GM15510 (cell line): ENCODE measurements around the gene SDC4.

Source experiments
- POLR2A ChIP-seq: IDR thresholded peaks from 3 replicates; pipeline ENCODE4 v1.6.1; 2011; ENCODE audit warnings: borderline replicate concordance; ENCODE audit not compliant: insufficient read length; ENCODE audit errors: extremely low read depth

SDC4 gene

DNA sequence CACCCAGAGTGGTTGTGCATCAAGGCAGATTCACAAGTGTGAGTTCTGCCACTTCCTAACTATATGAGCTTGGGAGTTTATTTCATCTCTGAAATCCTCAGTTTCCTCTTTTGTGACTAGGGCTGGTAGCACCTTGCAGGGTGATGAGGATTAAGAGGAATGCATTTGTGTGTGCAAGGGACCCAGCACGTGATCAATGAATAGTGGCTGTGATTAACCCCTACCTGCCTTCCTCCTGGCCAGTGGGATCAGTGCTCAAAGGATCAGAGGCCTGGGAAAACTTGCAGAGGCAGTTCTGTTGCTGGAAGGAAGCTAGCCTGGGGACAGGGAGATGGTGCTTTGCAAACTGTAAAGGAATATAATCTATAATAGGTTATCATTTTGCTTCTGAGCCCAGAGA, 7.3 kb downstream of the SDC4 start:
- no peak for TF ChIP-seq POLR2A

DNA sequence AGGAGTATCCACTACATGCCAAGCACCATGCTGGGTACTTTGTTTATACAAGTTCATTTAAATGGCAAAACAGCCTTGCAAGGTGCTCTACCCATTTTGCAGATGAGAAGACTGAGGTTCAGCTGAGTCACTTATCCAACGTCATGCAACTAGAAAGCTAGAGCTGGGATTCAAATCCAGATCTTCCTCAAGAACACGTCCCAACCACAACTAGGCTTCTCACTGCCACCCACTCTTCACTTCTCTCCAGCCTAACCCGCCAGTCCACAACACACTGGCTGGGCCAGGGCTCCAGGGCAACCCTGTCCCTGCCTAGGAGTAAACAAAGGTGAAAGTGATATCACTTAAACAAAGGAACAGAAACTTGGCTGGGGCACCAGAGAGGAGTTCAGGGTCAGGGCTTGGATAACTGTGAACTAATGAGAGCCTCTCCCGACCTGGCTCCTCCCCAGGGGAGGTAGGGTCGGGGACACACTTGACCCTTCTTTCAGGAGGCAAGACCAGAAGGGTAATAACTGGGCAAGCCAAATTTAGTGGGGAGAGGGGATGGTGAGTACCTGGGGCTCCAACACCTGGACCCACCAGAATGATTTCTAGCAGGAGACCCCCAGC, 7.9 kb downstream of the SDC4 start:
- no peak for TF ChIP-seq POLR2A

DNA sequence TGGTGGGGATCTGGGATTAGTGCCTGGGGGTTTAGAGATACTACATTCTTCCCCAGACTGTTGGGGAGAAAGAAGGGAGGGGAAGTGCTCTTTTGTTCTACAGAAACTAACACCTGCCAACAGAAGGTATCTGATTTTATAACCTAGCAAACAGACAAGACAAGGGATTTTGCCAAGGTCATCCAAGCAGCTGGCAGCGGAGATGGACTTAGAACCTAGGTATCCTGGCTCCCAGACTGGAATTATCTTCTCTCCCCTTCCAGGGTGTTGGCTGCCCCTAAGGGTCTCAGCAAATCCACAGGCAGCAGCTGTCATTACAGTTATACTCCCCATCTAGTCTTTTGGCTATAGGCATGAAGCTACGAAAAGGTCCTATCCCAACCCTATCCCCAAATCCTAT, 8.4 kb downstream of the SDC4 start:
- no peak for TF ChIP-seq POLR2A

DNA sequence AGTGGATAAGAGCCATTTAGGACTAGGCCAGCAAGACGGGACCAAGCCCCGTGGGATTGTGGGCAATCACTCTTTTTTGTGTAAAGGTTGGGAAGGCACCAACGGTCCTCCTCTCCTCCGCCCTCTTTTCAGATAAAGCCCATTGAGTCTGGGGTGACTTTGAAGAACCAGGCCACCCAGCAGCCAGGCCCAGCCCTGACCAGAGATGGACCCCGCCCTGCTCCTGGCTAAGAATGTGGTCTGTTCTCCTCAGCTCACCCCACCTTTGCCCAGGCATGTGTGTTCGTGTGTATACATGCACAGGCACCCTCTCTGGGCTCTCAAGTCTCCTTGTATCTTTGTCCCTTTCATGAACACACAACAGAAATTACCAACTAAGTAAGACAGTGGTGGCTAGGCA, 9.1 kb downstream of the SDC4 start:
- no peak for TF ChIP-seq POLR2A

DNA sequence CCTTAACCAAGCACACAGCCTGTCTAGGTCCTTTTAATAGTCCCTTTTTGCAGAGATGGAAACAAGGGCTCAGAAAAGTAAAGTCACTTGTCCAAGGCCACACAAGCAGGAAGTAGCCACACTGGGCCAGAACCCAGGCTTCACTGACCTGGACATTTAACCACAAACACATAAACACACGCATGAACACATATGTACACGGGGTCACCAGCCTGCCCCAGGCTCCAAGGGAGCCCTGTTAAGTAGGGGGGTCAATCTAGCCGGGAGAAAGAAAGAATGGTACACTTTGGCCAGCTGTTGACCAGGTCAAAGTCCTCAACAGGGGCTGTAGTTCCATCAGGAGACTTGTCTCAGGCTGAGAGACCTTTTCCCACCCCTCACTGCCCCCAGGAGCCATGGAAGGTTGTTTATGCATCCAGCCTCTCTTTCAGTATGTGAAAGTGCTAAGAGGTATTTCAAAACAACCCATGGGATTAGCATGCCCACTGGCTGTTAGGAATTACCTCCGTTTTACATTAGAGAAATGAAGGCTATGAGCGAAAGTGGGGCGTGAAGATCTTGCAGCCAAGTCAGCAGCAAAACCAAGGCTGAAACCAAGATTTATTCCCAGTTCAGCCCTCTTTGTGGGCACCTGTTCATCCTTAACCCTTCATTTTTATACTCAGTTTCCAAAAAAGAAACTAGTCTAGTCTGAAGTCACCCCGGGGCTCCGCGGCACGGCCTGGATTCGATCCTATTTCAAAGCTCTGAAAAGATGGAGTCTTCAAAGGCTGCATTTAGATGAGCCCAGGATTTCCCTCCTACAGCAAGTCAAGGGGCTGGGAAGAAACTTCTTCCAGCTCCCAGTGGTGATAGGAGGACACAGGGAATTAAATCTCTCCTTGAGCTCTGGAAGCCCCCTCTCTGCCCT, 9.8 kb downstream of the SDC4 start:
- TF ChIP-seq POLR2A: no peak

DNA sequence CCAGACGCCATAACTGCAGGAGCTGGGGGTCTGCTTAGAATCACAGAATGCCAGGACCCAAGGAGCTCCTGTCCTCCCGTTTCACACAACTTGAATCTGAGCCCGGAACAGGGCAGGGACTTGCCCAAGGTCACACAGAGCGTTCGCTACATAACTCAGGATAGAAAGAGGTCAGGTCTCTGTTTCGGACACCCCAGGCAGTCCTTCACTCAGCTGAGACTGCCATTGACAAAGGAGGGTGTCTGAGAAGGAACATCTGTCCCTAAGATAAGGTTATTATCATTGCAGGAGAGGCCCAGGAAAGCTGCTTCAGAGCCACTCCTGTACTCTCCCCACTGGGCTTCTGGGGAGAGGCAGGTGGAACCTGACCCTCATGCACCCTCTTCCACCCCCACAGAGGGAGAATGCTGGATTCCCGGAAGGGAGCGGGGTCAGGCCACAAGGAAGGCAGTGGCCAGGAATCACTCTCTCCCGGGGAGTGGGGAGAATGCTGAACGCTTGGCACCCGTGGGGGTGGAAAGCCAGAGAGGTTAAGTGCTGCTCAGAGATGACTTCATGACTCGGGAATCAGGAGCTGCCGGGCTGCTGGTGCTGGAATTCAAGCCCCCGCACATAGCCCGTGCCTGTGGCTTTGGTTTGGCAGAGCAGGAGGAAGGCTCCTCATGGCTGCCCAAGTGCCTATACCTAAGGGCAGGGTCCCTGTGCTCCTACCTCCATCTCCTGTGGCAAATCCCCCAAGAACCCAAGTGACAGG, 10.7 kb downstream of the SDC4 start:
- TF ChIP-seq POLR2A: no peak

DNA sequence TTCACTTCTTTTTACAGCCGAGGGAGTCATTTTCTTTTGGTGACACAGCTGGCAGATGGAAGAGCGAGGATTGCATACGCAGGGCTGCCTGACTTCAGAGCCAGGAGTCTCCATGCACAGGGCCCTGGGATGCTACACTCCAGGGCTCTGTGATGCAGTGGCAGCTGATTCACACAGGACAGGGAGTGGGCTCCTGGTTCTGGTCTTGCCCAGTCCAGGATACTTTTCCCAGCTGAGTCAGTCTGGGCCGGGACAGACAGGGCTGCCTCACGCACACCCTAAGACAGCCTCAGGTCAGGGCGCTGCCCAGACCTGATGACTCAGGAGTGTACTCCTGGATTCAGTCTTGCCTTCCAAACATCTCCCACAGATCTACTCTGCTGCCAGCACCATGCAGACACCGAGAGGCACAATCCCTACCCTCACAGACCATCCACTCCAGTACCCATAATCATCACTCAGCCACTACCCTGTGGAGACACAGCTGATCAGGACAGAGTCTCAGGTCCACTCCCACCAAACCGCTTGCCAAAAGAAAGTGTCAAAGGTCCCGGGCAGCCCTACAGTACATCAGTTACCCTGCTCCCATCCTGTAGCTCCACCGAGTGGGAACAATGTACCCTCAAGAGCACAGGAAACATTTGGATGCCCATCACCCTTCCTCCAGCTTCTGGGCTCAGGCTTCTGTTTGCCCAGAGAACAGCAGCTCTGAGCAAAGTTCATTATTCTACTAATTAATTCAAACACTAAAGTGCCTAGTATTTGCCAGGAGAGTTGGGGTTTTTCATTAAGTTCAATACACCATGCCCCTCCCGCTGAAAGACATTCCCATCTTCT, 11.5 kb downstream of the SDC4 start:
- no peak for TF ChIP-seq POLR2A

DNA sequence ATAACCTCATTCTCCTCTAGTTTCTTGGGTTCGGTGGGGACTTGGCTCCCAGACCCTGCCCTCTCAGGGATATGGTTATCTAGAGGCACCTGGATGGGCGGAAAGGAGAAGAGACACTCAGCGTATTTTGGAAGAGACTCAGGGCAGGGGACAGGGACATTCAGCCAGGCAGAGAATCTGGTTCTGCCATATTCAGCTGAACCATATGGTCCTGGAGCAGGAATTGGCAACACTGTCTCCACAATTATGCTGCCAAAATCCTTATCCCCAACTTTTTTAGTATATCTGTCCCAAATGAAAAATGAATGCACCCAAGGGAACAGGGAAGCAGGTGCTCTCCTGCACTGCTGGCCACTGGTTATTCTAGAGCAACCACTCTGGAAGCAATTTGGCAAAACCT, 17.7 kb downstream of the SDC4 start:
- TF ChIP-seq POLR2A: no peak

DNA sequence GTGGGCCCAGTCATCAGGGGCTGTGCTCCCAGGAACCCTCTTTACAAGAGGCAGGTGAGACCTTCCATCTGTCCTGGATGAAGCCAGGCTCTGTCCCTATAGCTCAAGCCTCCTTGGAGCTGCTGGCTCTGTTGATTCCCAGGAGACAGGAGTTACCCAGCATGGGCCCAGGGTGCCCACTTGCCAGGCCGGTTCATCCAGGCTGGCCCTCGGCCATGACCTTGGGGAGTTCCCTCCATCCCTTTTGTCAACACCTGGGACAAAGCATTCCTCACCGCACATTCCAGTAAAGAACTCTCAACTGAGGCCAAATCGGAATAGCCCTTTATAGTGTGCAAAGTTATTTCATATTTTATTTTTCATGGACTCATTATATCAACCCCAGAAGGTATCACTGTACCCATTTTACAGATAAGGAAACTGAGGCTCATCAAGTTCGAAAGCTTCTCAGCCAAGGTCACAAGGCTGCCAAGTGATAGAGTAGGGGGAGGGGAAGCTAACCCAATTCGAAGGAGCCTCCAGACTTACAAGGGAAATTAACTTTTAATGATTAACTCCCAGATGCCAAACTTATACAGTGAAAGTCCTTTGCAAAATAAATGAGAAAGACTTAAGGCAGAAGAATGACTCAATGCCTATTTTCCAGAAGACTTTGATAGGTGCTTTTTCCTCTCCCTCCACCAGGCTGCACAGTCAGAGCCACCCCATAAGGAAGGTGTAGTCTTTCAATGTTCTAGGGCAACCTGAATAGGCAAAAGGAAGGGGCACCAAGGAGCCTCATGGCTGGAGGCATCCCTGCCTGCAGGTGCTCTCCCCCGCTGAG, 18.5 kb downstream of the SDC4 start:
- no peak for TF ChIP-seq POLR2A

DNA sequence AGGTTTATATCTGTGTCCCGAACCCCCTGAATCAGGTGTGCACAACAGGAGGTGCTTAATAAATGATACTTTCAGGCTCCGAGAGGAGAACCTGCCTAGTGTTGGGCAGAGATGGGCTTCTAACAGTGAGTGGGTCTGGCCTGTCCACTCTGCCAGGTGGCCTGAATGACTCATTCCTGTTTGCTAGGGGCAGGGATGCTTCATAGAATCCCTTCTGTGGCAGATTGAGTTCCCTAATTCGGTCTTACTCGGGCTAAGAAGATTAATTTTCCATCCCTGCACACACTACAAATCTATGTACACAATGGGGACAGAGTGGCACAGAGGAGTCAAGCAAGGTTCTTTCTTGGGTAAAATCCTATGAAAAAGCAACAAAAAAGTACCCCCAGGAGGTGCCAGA, 19.8 kb downstream of the SDC4 start:
- no peak for TF ChIP-seq POLR2A

DNA sequence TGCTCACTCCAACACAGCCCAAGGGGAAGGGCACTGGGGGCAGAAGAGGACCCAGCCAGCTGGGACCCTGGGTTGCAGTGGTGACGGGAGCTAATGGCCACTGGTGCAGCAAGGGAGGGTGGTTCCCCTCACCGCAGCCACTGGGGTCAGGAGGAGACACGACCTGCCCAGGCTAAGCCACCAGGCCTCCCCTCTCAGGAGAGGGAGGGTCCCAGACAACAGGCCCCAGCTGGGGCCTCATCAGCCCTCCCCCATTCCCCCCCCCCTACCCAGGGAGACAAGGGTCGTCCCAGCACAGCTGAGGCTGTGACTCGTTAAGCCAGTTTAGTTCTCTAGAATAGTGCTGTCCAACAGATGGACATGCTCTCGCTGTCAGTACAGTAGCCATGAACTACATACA, 22.9 kb downstream of the SDC4 start:
- no peak for TF ChIP-seq POLR2A

DNA sequence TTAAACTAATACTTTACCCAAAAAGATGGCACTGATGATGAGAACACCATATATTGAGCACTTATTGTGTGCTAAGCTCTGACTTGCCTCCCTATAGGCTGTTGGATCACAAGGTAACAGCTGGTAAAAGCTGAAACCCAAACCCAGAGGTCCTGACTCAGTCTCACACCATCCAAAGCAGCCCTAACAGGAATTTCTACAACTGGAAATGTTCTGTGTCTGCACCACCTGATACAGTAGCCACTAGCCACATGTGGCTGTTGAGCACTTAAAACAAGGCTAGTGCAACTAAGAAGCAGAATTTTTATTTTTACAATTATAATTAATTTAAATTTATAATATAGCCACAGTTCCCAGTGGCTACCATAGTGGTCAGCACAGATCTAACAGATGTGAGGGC, 24.5 kb downstream of the SDC4 start:
- TF ChIP-seq POLR2A: no peak

DNA sequence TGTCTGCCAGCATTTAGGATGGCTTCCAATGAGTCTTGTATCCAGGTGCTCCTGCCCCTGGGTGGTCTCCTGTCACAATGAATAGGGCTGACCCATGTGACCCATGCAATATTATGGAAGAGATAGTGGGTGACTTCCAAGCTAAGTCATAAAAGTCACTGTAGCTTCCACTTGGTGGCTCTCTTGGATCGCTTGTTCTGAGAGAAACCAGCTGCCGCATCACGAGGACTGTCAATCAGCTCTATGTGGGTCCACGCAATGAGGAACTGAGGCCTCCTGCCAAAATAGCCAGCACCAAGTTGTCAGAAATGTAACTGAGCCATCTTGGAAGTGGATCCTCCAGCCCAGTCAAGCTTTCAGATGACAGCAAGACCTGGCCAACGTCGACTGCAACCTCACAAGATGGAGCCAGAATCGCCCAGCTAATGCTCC, 25.3 kb downstream of the SDC4 start:
- no peak for TF ChIP-seq POLR2A
